ENCODE measurements around the gene CKS1B.

CKS1B gene

GRCh38 chr1:154945962-154946850, 28.3 kb upstream of the CKS1B start:
- DNase-seq (ENCODE audit: low read depth in 2 of 2) = no peak

GRCh38 chr1:154948079-154948478, 26.4 kb upstream of the CKS1B start:
- DNase-seq (ENCODE audit: low read depth in 2 of 2) = no peak

GRCh38 chr1:154951901-154952657, 22.4 kb upstream of the CKS1B start:
- DNase-seq (ENCODE audit: low read depth in 2 of 2) = peak in 1 of 2 donors; percentile 50

- no peak for DNase-seq (ENCODE audit: low read depth in 2 of 2)
These were observed 21.8 kb upstream of the CKS1B start for GRCh38 chr1:154952664-154953063.

GRCh38 chr1:154953611-154954038, 20.9 kb upstream of the CKS1B start:
- no peak for DNase-seq (ENCODE audit: low read depth in 2 of 2)

- no peak for DNase-seq (ENCODE audit: low read depth in 2 of 2)
These were observed 19.9 kb upstream of the CKS1B start for GRCh38 chr1:154954541-154954940.

GRCh38 chr1:154955039-154955717, 19.3 kb upstream of the CKS1B start:
- DNase-seq (ENCODE audit: low read depth in 2 of 2) = peak; percentile 63 to 73

GRCh38 chr1:154955718-154956543, 18.6 kb upstream of the CKS1B start, which contains the start of gene PBXIP1:
TSS of gene PBXIP1 (minus strand) at chr1:154956099. CDS start at chr1:154953721, 2,378 bp downstream.
- DNase-seq (ENCODE audit: low read depth in 2 of 2) = peak; percentile 57 to 70

- no peak for DNase-seq (ENCODE audit: low read depth in 2 of 2)
These were observed 17.9 kb upstream of the CKS1B start for GRCh38 chr1:154956544-154956941.

- DNase-seq (ENCODE audit: low read depth in 2 of 2) = no peak
These were observed 17.3 kb upstream of the CKS1B start for GRCh38 chr1:154957091-154957657.

GRCh38 chr1:154958036-154958435, 16.4 kb upstream of the CKS1B start:
- DNase-seq (ENCODE audit: low read depth in 2 of 2) = no peak

- no peak for DNase-seq (ENCODE audit: low read depth in 2 of 2)
These were observed 15.6 kb upstream of the CKS1B start for GRCh38 chr1:154958681-154959425.

- DNase-seq (ENCODE audit: low read depth in 2 of 2) = no peak
These were observed 15.1 kb upstream of the CKS1B start for GRCh38 chr1:154959426-154959780.

GRCh38 chr1:154960446-154961136, 13.9 kb upstream of the CKS1B start:
- no peak for DNase-seq (ENCODE audit: low read depth in 2 of 2)

GRCh38 chr1:154961207-154962155, 13.0 kb upstream of the CKS1B start, which contains the start of gene PYGO2:
TSS of gene PYGO2 (minus strand) at chr1:154961782. CDS start at chr1:154961576, 206 bp downstream.
- peak; percentile 73 to 86 for DNase-seq (ENCODE audit: low read depth in 2 of 2)

GRCh38 chr1:154962156-154962749, 12.2 kb upstream of the CKS1B start:
- no peak for DNase-seq (ENCODE audit: low read depth in 2 of 2)

- DNase-seq (ENCODE audit: low read depth in 2 of 2) = no peak
These were observed 11.6 kb upstream of the CKS1B start for GRCh38 chr1:154962795-154963330.

- no peak for DNase-seq (ENCODE audit: low read depth in 2 of 2)
These were observed 10.8 kb upstream of the CKS1B start for GRCh38 chr1:154963643-154964042.

All from stimulated activated CD4-positive, alpha-beta T cell treated with anti-CD3 and anti-CD28 coated beads, Interleukin-4, amount 100 ng/mL, for 48 hours (primary cell).